ENCODE data around the gene CS.
"Not testable (repeated sequence)": the region's sequence is repeated elsewhere in the genome, so short reads cannot be mapped to it uniquely, and the experiment has no call there.

The CS gene

DNA sequence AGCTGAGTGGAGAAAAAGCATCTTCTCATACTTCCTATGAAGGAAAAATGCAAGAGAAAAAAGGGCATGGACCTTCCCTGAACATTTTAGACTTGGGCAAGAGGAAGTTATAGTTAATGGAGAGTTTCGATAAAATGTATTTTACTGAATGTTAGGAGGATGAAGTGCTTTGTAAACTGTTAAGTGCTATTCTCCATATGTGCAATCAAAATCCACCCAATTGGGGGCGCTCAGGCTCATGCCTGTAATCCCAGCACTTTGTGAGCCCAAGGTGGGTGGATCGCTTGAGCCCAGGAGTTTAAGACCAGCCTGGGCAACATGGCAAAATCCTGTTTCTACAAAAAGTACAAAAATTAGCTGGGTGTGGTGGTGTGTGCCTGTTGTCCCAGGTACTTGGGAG, 17.5 kb upstream of the CS start:
- no peak for DNase-seq

DNA sequence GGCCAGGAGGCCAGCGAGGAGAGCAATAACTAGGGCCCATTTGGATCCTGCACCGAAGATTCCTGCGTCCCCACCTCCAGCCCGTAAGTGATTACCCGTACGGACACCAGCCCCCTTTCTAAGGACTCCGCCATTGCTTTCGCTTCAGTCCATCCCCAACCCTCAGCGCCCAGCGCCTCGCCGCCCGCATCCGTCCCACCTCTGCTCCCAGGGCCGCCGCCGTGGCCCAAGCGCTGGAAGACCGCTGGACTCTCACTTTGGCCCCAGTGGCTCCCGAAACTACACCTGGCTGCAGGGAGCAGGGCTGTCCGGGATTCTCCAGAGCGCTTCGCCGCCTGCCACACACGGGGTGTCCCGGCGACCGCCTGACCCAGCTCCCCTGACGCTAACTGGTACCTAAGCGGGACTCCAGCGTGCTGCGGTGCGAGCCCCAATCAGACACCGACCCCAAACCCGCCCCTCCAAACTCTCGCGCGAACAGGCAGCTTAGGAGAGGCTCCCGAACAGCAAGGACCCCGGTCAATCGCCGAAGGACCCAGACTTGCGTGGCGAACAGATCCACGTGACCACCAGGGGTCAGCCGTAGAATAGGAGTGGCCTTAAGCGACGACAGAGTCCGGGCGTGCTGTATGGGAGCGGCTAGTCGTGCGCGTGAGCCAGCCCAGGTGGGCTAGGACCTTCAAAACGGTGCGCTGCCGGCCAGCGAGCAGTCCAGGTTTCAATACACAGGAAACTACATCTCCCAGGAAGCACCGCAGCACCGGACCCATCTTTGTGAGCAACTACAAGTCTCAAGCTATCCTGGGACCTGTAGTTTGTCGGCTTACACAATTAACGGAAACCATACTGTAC, 15.7 kb upstream of the CS start, which contains the start of gene CNPY2:
Gene CNPY2, minus strand, starts transcription at position 367 of the 852 bp plus-strand sequence. CDS start 771 bp downstream, outside the sequence.
- DNase-seq = peak; percentile 92

DNA sequence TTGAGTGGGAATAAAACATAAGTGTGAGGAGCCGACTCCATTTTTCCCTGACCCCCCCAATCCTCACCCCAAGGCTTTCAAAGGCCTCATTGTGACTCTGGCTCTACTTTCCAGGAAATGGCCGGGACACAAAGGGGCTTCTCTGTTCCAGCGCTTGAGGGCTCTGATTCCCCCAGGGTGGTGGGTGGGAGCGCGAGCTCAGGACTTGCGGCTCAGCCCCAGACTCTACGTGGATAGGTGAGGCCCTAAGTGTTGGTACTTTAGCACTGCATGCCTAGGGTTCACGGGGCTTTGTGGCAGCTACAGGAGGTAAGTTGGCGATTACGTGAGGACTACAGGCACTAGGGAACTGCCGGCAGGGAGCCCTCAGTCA, 15.1 kb upstream of the CS start:
- DNase-seq = no peak

DNA sequence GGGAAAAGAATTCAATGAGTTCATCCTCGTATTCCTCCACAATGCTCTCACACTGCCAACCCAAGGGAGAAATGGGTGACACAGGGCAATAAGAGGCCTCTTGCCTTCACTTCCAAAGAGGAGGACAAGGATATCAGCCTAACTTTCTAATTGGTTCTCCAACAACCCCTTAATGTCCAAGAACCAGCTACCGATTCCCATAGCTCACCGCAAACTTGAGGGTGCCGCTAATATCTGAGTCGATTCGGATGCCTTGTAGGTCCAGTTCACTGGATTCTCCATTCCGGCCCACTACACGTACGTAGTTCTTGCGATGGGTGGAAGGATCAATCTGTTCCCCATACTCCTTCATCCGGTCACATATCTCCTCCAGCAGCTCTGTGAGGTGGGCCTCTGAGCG, 10.9 kb upstream of the CS start:
- no peak for DNase-seq

DNA sequence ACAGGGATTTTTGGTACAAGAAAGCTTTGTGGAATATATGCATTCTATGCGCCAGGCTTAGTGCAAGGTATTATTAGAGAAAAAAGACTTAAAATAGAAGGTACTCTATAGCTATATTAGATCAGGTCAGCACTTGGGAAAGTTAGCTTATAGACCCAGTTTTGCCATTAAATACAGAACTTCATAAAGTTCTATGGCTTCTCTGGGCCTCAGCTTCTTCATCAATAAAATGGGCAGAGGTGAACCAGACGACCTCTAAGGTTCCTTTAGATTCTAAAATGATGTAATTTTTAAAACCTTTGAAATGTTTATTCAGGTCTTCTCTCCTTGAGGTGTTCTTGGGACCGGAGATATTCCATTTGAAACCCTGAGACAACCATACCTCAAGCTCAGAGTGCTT, 8.6 kb upstream of the CS start:
- no peak for DNase-seq

DNA sequence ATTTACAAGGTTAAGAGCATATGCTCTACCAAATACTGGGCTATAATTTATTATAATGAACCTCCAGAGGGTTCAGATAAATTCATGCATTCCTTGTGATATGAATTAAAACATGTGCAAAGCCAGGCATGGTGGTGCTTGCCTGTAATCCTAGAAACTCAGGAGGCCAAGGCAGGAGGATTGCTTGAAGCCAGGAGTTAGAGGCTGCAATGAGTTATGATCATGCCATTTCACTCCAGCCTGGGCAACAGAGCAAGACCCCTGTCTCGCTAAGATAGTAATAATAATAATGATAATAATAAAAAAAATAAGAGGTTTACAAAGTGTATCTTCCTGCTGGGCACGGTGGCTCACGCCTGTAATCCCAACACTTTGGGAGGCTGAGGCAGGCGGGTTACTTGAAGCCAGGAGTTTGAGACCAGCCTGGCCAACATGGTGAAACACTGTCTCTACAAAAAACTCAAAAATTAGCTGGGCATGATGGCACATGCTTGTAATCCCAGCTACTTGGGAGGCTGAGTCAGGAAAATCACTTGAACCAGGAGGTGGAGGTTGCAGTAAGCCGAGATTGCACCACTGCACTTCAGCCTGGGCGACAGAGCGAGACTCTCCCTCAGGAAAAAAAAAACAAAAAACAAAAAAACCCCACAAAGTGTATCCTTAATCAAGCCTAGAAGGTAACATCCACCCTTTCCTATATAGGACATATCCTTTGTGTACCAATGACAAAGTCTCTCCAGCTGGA, 7.3 kb upstream of the CS start:
- DNase-seq = no peak

DNA sequence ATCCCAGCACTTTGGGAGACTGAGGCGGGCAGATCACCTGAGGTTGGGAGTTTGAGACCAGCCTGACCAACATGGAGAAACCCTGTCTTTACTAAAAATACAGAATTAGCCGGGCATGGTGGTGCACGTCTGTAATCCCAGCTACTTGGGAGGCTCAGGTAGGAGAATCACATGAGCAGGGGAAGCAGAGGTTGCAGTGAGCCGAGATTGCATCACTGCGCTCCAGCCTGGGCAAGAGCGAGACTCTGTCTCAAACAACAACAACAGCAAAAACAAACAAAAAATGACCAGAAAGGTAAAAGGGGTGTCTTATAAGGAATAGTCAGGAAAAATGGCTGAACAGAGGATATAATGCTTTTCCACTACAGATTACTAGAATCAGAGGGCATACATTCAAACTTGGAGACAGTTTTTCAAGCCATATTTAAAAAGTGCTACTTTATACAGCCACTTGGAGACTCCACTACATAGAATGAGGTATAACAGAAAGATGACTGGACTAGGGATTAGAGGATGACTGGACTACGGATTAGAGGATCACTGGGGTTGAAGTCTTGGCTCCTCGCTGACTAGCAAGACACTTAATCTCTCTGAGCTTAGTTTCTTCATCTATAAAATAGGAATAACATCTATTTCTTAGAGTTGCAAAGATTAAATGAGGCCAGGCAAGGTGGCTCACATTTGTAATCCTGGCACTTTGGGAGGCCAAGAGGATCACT, 4.9 kb upstream of the CS start:
- no peak for DNase-seq

DNA sequence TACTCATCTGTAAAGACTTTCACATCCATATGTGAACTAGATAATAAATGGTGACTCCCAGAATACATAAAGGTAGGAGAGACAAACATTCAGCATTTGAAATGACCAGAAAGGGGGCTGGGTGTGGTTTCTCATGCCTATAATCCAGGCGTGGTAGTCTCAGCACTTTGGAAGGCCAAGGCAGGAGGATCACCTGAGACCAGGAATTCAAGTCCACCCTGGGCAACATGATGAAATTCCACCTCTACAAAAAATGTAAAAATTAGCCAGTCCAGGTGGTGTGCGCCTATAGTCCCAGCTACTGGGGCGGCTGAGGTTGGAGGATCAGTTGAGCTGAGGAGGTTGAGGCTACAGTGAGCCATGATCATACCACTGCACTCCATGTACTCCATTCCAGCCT, 4.1 kb upstream of the CS start:
- DNase-seq = no peak

DNA sequence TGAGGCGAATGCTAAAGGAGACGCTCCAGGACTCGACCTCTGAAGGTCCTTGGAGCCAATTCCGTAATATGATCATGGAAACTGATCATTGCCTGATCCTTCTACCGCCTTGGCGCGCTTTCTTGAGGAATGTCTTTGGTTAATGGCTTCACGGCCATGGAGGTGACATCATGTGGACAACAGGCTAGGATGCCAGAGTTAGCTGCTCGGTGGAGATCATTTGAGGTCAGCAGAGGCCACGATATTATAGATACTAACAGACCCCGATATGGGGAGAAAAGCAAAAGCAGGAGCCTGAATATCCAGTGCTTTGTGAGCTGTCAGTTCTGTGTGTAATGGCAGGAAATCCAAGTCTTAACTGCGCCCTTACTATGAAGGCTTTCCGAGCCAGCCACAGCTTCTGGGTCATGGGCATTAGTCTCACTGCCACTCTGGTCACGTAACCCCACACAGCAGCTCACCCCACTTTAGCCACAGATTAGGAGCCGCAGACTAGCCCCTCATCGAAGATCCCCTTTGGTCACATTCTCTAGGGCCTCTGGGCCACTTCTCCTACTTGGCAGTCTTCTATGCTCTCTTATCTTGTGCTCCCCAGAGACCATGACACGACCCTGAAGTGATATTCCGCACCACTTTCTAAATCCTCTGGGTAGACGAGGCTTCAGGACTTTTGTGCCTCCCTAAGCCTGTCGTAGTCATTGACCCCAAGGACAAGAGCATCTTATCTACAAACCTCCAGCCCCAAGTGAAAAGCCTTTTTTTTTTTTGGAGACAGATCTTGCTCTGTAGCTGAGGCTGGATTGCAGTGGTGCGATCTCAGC, 724 bp upstream of the CS start:
- no peak for DNase-seq

DNA sequence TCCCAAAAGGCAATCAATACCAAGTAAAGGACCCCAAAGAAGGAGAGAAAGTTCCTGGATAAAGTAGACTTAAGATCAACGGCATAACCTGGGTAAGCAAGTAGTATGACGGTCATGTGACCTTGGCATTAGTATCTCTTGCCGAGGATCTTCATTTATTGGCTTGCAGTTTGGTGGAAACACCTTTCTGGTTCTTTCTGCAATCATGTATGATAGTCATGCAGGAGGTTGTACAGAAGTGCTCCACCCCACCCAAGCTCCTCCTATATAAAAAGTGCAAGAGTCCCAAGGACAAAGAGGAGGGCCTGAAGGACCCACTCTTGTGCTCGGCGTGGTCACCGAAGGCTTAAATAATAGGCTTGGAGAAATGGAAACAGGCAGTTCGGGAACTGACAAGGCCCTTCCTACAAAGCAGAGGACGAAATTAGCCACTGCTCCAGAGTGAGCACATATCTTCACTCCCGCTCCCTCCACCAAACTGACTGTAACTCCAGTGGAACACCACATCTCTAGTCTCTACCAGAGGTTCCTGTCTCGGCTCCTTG, 750 bp downstream of the CS start:
- peak; percentile 22 for DNase-seq

DNA sequence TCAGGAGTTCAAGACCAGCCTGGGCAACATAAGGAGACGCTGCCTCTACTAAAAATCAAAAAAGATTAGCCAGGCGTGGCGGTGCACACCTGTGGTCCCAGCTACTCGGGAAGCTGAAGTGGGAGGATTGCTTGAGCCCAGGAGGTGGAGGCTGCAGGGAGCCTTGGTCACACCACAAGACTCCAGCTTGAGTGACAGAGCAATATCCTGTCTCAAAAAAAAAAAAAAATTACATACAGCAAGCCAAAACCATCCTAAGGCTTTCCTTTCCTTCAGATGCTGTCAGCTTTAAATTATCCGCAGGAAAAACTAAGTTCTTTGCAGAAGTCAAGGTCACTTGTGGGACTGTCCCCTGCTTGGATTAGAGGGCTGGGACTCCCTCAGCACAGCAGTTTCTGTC, 1.3 kb downstream of the CS start:
- no peak for DNase-seq

DNA sequence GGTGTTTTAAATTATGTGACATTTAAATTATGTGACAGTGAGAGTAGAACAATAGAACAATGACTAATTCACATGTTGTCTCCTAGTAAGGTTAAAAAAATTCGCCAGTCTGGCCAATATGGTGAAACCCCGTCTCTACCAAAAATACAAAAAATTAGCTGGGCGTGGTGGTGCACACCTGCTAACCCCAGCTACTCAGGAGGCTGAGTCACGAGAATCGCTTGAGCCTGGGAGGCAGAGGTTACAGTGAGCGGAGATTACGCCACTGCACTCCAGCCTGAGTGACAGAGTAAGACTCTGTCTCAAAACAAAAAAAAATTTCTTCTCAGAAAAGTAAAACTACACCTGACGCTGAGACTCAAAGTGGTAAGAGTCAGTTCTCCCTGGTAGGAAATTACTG, 2.7 kb downstream of the CS start:
- DNase-seq = no peak

DNA sequence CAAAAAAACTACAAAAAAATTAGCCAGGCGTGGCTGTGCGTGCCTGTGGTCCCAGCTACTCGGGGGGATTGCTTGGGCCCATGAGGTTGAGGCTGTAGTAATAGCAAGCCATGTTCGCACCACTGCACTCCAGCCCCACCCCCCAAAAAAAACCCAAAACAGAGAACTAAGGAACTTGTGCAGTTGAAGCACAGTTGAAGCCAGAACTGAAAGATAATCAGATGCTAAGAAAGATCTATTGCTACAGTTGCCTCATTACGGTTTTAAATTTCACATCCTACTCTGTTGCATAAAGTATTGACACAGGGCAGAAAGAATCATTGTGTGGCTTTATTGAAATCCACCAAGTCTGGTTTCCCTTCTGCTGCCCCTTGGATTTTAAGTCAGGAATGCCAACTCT, 3.8 kb downstream of the CS start:
- DNase-seq = no peak

DNA sequence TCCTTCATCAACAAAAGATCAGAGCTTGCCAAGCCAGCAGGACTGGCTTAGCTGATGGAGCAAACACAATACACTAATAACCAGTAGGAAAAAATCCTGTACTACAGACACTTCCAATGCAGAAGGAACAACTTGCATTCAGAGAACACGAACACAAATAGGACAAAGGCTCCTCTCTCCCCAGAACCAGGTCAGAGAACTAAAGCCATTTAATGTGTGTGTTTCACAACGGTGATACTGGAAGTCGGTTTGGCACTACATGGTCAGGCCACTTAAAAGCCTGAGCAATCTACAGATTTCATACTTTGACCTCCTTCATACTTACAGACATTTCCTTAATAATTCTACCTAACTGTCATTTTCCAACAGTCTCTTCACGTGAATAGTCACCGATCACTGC, 6.3 kb downstream of the CS start:
- no peak for DNase-seq

DNA sequence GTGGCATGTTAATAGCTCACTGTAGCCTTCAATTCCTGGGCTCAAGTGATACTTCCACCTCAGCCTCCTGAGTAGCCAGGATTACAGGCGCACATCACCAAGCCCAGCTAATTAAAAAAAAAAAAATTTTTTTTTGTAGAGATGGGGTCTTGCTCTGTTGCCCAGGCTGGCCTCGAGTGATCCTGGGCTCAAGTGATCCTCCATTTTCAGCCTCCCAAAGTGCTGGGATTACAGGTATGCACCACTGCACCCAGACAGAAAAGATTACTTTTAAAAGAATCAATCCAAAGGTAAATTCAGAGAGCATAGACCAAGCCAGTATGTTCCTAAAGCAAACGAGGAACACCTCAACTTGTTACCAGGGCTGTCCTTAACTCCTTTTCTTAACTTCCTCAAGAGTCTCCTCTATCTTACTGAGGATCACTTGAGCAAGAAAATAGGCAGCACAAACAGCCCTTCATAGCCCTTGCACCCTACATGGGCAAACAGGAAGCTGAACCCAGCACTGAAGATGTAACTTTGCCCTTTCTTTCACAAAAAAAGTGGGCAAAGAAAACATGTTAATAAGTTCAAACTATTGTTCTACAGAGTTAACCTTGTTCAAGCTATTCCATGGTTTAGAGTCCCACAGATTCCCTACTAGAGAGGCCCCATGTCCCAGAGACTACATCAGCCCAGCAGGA, 11.3 kb downstream of the CS start:
- no peak for DNase-seq

DNA sequence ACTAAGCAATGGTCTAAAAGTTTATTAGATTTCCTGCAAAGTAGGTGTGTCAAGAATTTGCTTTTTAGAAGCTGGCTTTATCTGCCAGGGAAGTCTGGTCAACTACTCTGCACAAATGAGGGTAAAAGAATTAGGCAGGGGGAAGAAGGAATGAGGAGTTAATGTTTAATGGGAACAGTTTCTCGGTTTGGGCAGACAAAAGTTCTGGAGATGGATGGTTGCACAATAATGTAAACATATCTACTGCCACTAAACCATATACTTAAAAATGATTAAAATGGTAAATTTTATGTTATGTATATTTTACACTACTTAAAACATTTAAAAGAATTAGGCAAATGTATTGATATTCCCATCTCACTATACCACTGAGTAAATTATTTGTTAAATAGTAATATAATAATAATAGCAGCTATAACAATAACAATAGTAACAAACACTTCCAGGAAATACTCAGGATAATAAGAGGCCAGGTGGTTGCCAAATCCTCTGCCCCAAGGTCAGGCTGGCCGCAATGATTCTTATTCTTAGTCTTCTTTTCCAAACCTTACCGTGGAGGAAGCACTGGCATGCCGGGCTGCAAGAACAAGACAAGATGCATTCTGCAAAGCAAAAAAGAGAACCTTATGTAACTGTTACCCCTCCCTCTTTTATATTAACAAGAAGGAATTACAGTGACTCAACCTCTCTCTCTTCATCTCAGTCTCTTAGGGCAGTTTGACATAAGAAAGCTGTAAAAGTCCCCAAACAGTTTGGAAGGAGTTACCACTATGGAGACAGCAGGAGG, 13.9 kb downstream of the CS start:
- DNase-seq = no peak

DNA sequence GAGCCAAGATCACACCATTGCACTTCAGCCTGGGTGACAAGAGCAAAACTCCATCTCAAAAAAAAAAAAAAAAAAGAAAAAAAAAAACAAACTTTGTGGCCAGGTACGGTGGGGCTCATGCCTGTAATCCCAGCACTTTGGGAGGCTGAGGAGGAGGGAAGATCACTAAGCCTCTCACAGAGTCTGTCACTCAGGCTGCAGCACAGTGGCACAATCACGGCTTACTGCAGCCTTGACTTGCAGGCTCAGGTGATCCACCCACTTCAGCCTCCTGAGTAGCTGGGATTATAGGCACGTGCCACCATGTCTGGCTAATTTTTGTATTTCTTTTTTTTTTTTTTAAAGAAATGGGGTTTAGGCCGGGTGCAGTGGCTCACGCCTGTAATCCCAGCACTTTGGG, 15.9 kb downstream of the CS start:
- DNase-seq = not testable (repeated sequence)

DNA sequence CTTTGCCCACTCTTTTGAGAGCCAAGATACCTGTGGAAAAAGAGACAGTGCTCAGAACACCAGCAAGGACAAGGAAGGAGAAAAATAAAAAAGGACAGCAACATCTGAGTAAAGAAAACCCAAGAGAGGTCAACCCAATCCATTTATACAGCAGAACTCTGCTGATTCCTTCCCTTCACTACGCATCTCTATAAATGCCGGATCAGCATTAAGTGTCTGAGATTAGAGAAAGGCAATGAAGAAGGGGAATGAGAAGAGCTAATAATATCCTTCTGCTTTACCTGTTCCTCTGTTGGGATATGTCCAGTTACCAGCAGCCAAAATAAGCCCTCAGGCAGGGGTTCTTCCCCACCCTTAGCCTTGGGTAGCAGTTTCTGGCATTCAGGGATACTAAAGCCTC, 17.6 kb downstream of the CS start:
- DNase-seq = no peak

DNA sequence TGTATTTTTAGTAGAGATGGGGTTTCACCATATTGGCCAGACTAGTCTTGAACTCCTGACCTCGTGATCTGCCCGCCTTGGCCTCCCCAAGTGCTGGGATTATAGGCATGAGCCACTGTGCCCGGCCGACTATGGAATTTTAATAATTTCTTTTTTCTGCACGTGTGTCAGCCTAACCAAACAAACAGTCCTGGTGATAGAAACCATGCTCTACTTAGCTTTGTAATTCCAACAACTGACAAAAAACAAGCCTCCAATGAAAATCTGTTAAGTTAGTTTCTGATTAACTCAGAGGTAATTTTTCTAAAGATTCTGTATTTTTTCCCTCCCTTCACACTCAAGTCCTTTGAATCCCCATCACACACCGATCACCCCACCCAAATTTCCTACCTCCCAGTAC, 18.1 kb downstream of the CS start:
- no peak for DNase-seq

DNA sequence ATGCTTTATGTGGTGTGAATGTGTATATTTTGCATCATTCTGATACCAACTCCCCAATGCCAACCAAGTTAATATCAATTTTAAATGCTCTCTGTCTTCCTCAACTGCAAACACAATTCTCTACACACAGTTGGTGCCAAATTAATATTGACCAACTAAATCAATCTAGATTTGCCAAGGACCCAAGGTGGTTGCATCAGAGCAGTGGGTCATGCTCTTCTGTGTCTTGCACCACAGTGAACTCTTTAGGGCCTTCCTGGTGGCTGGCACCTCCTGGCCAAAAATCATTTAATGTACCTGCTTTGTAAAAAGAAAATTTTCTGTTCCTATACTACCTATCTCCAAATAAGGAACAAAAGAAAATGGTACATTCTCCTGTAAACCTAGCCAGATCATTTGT, 19.3 kb downstream of the CS start:
- DNase-seq = no peak

DNA sequence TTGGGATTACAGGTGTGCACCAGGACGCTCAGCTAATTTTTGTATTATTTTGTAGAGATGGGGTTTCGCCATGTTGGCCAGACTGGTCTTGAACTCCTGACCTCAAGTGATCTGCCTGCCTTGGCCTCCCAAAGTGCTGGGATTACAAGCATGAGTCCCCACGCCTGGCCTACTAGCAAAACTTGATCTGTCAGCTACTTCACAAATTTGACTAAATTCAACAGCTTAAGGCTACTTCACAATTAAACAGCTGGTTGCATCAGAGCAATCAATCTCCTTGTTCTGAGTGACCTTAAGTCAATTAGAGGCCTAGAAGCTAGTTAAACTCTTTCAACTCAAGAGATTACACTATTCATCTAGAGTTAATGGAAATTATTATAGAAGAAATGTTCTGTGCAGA, 21.2 kb downstream of the CS start:
- no peak for DNase-seq

Data from activated naive CD4-positive, alpha-beta T cell treated with anti-CD3 and anti-CD28 coated beads, Interleukin-2, amount 50 U/mL, for 16 hours (primary cell).